GM12878 (cell line): ENCODE measurements around the gene PI4K2A. TPM values are rescaled to one million over a fixed set of nuclear protein-coding genes. Genes with fewer than 3 reads are reported as not detected.

Source experiments
- ATAC-seq: fragments of 200-7000 bp; cut with Tn5 transposase; 3 replicates; pipeline ENCODE4 v1.9.1; 2020; ENCODE audit warnings: mild to moderate bottlenecking, moderate library complexity
- BruUV-seq: library from RNA; stranded (reverse); fragments of 400-500 nt; replicated peaks from 2 replicates; lab custom pipeline; 2021; lab: Mats Ljungman, UMichigan
- CTCF ChIA-PET: fragments of 300-600 bp; sonication (Branson Sonifier 250); formaldehyde crosslinking; extraction: SDS; loops from one replicate; lab custom pipeline; 2021; ENCODE audit warnings: inconsistent platforms; lab: Yijun Ruan, JAX
- POLR2A ChIA-PET: fragments of 350-600 bp; formaldehyde crosslinking; extraction: SDS; loops from one replicate; lab custom pipeline; 2021; ENCODE audit warnings: inconsistent platforms; lab: Charles Lee
- RAD21 ChIA-PET: fragments of 300-600 bp; sonication (Branson Sonifier 250); formaldehyde crosslinking; loops from one replicate; lab custom pipeline; 2023; ENCODE audit warnings: antibody characterized with exemption; ENCODE audit not compliant: unreplicated experiment; lab: Charles Lee
- SMC1A ChIA-PET: fragments of 300-600 bp; sonication (Branson Sonifier 250); formaldehyde crosslinking; loops from one replicate; lab custom pipeline; 2023; ENCODE audit not compliant: unreplicated experiment, uncharacterized antibody; lab: Charles Lee
- DNase-seq: peaks from one replicate; pipeline ENCODE4 v3.0.0-alpha.2; 2011; ENCODE audit warnings: low read depth, low spot score
- FAIRE-seq: peaks from 3 replicates; lab custom pipeline; 2011; peaks lifted over from hg19 to GRCh38; lab: Jason Lieb, UNC
- H2AFZ ChIP-seq: 2 replicates; pipeline ENCODE4 v1.6.0; 2011; ENCODE audit warnings: low read depth, low read length, control low read depth; ENCODE audit not compliant: control insufficient read depth
- H3K27ac ChIP-seq: 2 replicates; pipeline ENCODE4 v1.5.1; 2011; ENCODE audit warnings: control low read depth; ENCODE audit not compliant: control insufficient read depth, insufficient read depth
- H3K27me3 ChIP-seq, 2 experiments: replicated peaks in 1 of 2; 2 replicates each; pipeline versions ENCODE4 v1.6.0 to v1.6.1; 2011; ENCODE audit warnings: low read length in 1 of 2; ENCODE audit not compliant: control insufficient read depth in 2 of 2, insufficient read depth in 2 of 2
- H3K36me3 ChIP-seq, 2 experiments: 2 replicates each; pipeline ENCODE4 v1.5.1; 2011; ENCODE audit warnings: low read length in 1 of 2; ENCODE audit not compliant: control insufficient read depth in 2 of 2, insufficient read depth in 2 of 2
- H3K4me1 ChIP-seq: 2 replicates; pipeline ENCODE4 v1.6.1; 2011; ENCODE audit warnings: mild to moderate bottlenecking, low read length, moderate library complexity, mixed read lengths; ENCODE audit not compliant: control insufficient read depth, insufficient read depth
- H3K4me2 ChIP-seq: 2 replicates; pipeline ENCODE4 v1.6.0; 2011; ENCODE audit warnings: control low read depth; ENCODE audit not compliant: control insufficient read depth, insufficient read depth
- H3K4me3 ChIP-seq: fragments of 200-600 bp; sonication (generic); 2 replicates; pipeline ENCODE4 v1.5.1; 2016
- H3K79me2 ChIP-seq: 2 replicates; pipeline ENCODE4 v1.6.0; 2011; ENCODE audit warnings: low read length; ENCODE audit not compliant: control insufficient read depth, insufficient read depth
- H3K9ac ChIP-seq: 2 replicates; pipeline ENCODE4 v1.8.0; 2011; ENCODE audit warnings: low read length, control low read depth, mixed read lengths; ENCODE audit not compliant: control insufficient read depth, insufficient read depth
- H3K9me3 ChIP-seq: replicated peaks from 3 replicates; pipeline ENCODE4 v1.5.1; 2011; ENCODE audit warnings: mild to moderate bottlenecking, low read length; ENCODE audit not compliant: control insufficient read depth, insufficient read depth
- H4K20me1 ChIP-seq: 2 replicates; pipeline ENCODE4 v1.6.0; 2011; ENCODE audit not compliant: control insufficient read depth, insufficient read depth
- CBX3 ChIP-seq: fragments of 200-600 bp; sonication (generic); IDR thresholded peaks from 2 replicates; pipeline ENCODE4 v1.6.1; 2016; ENCODE audit warnings: low read depth, borderline replicate concordance
- CREB1 ChIP-seq: IDR thresholded peaks from 2 replicates; pipeline ENCODE4 v1.6.1; 2012; ENCODE audit warnings: low read depth, mild to moderate bottlenecking, inconsistent platforms
- GATAD2B ChIP-seq: fragments of 450-650 bp; conservative IDR thresholded peaks from 2 replicates; pipeline ENCODE4 v1.6.1; 2017; ENCODE audit warnings: low read depth, mild to moderate bottlenecking, moderate library complexity
- HDAC2 ChIP-seq: fragments of 200-600 bp; sonication (generic); IDR thresholded peaks from 2 replicates; pipeline ENCODE4 v1.6.1; 2017
- JUNB ChIP-seq: IDR thresholded peaks from 2 replicates; pipeline ENCODE4 v1.6.1; 2016; ENCODE audit warnings: antibody characterized with exemption, mild to moderate bottlenecking
- KLF5 ChIP-seq: fragments of 450-650 bp; IDR thresholded peaks from 2 replicates; pipeline ENCODE4 v1.6.1; 2014; ENCODE audit warnings: mild to moderate bottlenecking; ENCODE audit not compliant: partially characterized antibody
- MEF2A ChIP-seq: IDR thresholded peaks from 2 replicates; pipeline ENCODE4 v1.6.1; 2011; ENCODE audit warnings: low read depth, mild to moderate bottlenecking, low read length, moderate library complexity; ENCODE audit not compliant: insufficient read depth
- NR2C1 ChIP-seq: fragments of 450-650 bp; IDR thresholded peaks from 2 replicates; pipeline ENCODE4 v1.6.1; 2017; ENCODE audit warnings: antibody characterized with exemption, mild to moderate bottlenecking, moderate library complexity
- NRF1 ChIP-seq: conservative IDR thresholded peaks from 2 replicates; pipeline ENCODE4 v1.6.1; 2011; ENCODE audit warnings: mild to moderate bottlenecking, low read depth, low read length, improper control_type of control experiment
- RAD51 ChIP-seq: fragments of 450-650 bp; IDR thresholded peaks from 2 replicates; pipeline ENCODE4 v1.6.1; 2016; ENCODE audit warnings: moderate library complexity, mild to moderate bottlenecking, inconsistent platforms
- STAT1 ChIP-seq: fragments of 450-650 bp; conservative IDR thresholded peaks from 2 replicates; pipeline ENCODE4 v1.6.1; 2014; ENCODE audit warnings: antibody characterized with exemption, mild to moderate bottlenecking
- TAF1 ChIP-seq: IDR thresholded peaks from 2 replicates; pipeline ENCODE4 v1.6.1; 2011; ENCODE audit warnings: mild to moderate bottlenecking, low read depth, low read length, borderline replicate concordance
- ZNF384 ChIP-seq: IDR thresholded peaks from 2 replicates; pipeline ENCODE4 v1.6.1; 2012; ENCODE audit warnings: low read depth, mild to moderate bottlenecking, low read length, improper control_type of control experiment, borderline replicate concordance
- ZSCAN29 ChIP-seq: fragments of 450-650 bp; IDR thresholded peaks from 2 replicates; pipeline ENCODE4 v1.6.1; 2017; ENCODE audit warnings: mild to moderate bottlenecking, moderate library complexity
- WGBS: methylation state at CpG from one replicate; pipeline ENCODE4 v1.1.6; 2016; ENCODE audit warnings: low lambda C conversion rate; ENCODE audit not compliant: insufficient replicate concordance, insufficient coverage; ENCODE audit errors: missing lambda C conversion rate; 5-methylcytosine and 5-hydroxymethylcytosine counted together
- in situ Hi-C: fragments of 300-500 bp; cut with MboI; formaldehyde crosslinking; loops from 9 replicates; pipeline ENCODE4 v1.14.3; 2018; ENCODE audit warnings: mixed read lengths
- intact Hi-C: fragments of 100-400 bp; cut with micrococcal nuclease; formaldehyde crosslinking; loops from one replicate; pipeline ENCODE4 v1.14.2; 2022; ENCODE audit not compliant: unreplicated experiment
- polyA plus RNA-seq, 11 experiments: library from polyadenylated mRNA; depleted of rRNA in 4 of 11; unstranded in 6 of 11; stranded (reverse) in 5 of 11; fragments of >200 nt; fragmentation: Nextera tagmentation in 4 of 11; fragmentation: Illumina TruSeq in 1 of 11; extraction: Ambion mirVana in 4 of 11; extraction: Trizol in 1 of 11; gene quantifications; 1 replicate in 1 of 11; 2 replicates in 10 of 11; pipeline versions ENCODE4 v1.2.1 to v1.2.3, GENCODE V29; 2011 to 2016; ENCODE audit warnings: inconsistent platforms in 2 of 11, missing spikeins in 2 of 11, low read depth in 1 of 11
- total RNA-seq, 4 experiments: library from RNA; depleted of rRNA in 3 of 4; stranded (reverse); fragments of >200 nt in 3 of 4; fragmentation: Illumina TruSeq in 1 of 4; extraction: Trizol in 1 of 4; gene quantifications; 2 replicates each; pipeline versions ENCODE4 v1.2.1 to v1.2.3, GENCODE V29; 2013 to 2021
- TF ChIP-seq, protein P1 (sequence below): fragments of 450-650 bp; IDR thresholded peaks from 2 replicates; pipeline ENCODE4 v1.6.1; 2016; ENCODE audit warnings: mild to moderate bottlenecking
- TF ChIP-seq, protein P2 (sequence below): IDR thresholded peaks from 2 replicates; pipeline ENCODE4 v1.6.1; 2012; ENCODE audit warnings: mild to moderate bottlenecking, low read depth, low read length
- TF ChIP-seq, protein P3 (sequence below): IDR thresholded peaks from 2 replicates; pipeline ENCODE4 v1.6.1; 2012; ENCODE audit warnings: low read depth, low read length, improper control_type of control experiment

The PI4K2A gene
- total and polyA plus RNA-seq, 10 of the 15 experiments (the other 5 are each of a cell fraction or from before 2014, with no cell fraction given), result 1.5 to 14.5 (median 10.0) TPM

DNA sequence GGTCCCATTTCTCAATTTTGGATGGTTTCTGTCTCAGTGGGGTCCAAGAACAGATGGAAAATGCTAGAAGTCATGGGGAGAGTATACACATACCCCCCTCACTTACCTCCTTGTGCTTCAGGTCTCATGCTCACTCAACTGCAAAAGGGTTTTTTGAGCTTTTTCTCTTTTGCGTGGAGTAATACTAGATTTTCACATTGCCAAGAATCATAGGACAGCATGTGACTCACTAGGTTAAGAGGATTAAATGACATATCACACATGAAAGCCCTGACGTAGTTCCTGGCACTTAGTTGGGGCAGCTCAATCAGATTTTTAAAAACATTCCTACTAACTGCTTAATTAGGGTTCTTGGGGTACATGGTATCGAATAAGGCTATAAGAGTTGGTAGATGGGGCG lies 4.5 kb downstream of the PI4K2A start:
- Histone ChIP-seq H3K36me3 (peaks cover 0 to 3% of the 10 kb centered on the region in 2 experiments; a peak in 1 of 4 replicates), H3K4me2 (no peak overlapping the region), H3K4me3 (no peak overlapping the region), H3K27me3 (no peaks in the 10 kb centered on the region), H3K4me1 (peaks cover 7% of the 10 kb centered on the region), H3K9me3 (no peaks in the 10 kb centered on the region), H2AFZ (no peak overlapping the region), H4K20me1 (no peaks in the 10 kb centered on the region), H3K27ac (no peak overlapping the region), H3K79me2 (peaks cover 21% of the 10 kb centered on the region), H3K9ac (no peak overlapping the region)
- FAIRE-seq (no peak), ATAC-seq (no peak), DNase-seq (no peak)
- ChIA-PET CTCF (interaction anchor here (1.5 kb wide), 1 partner anchor 31 kb away, joined by 6 read pairs; no protein-coding TSS in a partner anchor), POLR2A (no interaction called here), SMC1A (no interaction called here), RAD21 (no interaction called here)
- no TSS peak for BruUV-seq
- intact Hi-C loops (no loop called here), in situ Hi-C loops (no loop called here)
- 100% methylated on average over 4 of the region's 4 CpGs for WGBS
- no peak for TF ChIP-seq TAF1
- no peak for TF ChIP-seq ZSCAN29
- no peak for TF ChIP-seq NR2C1
- TF ChIP-seq, protein P1, sequence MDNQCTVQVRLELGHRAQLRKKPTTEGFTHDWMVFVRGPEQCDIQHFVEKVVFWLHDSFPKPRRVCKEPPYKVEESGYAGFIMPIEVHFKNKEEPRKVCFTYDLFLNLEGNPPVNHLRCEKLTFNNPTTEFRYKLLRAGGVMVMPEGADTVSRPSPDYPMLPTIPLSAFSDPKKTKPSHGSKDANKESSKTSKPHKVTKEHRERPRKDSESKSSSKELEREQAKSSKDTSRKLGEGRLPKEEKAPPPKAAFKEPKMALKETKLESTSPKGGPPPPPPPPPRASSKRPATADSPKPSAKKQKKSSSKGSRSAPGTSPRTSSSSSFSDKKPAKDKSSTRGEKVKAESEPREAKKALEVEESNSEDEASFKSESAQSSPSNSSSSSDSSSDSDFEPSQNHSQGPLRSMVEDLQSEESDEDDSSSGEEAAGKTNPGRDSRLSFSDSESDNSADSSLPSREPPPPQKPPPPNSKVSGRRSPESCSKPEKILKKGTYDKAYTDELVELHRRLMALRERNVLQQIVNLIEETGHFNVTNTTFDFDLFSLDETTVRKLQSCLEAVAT, result no peak
- TF ChIP-seq KLF5, result no peak
- TF ChIP-seq CBX3, result no peak
- TF ChIP-seq NRF1, result no peak
- no peak for TF ChIP-seq CREB1
- TF ChIP-seq, protein P2, sequence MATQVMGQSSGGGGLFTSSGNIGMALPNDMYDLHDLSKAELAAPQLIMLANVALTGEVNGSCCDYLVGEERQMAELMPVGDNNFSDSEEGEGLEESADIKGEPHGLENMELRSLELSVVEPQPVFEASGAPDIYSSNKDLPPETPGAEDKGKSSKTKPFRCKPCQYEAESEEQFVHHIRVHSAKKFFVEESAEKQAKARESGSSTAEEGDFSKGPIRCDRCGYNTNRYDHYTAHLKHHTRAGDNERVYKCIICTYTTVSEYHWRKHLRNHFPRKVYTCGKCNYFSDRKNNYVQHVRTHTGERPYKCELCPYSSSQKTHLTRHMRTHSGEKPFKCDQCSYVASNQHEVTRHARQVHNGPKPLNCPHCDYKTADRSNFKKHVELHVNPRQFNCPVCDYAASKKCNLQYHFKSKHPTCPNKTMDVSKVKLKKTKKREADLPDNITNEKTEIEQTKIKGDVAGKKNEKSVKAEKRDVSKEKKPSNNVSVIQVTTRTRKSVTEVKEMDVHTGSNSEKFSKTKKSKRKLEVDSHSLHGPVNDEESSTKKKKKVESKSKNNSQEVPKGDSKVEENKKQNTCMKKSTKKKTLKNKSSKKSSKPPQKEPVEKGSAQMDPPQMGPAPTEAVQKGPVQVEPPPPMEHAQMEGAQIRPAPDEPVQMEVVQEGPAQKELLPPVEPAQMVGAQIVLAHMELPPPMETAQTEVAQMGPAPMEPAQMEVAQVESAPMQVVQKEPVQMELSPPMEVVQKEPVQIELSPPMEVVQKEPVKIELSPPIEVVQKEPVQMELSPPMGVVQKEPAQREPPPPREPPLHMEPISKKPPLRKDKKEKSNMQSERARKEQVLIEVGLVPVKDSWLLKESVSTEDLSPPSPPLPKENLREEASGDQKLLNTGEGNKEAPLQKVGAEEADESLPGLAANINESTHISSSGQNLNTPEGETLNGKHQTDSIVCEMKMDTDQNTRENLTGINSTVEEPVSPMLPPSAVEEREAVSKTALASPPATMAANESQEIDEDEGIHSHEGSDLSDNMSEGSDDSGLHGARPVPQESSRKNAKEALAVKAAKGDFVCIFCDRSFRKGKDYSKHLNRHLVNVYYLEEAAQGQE, result no peak
- TF ChIP-seq ZNF384, result no peak
- no peak for TF ChIP-seq MEF2A
- TF ChIP-seq, protein P3, sequence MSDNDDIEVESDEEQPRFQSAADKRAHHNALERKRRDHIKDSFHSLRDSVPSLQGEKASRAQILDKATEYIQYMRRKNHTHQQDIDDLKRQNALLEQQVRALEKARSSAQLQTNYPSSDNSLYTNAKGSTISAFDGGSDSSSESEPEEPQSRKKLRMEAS, result no peak
- TF ChIP-seq HDAC2, result no peak
- no peak for TF ChIP-seq RAD51
- no peak for TF ChIP-seq GATAD2B
- no peak for TF ChIP-seq STAT1
- no peak for TF ChIP-seq JUNB
